Measurements from ENCODE around the gene APLF.

APLF gene

DNA sequence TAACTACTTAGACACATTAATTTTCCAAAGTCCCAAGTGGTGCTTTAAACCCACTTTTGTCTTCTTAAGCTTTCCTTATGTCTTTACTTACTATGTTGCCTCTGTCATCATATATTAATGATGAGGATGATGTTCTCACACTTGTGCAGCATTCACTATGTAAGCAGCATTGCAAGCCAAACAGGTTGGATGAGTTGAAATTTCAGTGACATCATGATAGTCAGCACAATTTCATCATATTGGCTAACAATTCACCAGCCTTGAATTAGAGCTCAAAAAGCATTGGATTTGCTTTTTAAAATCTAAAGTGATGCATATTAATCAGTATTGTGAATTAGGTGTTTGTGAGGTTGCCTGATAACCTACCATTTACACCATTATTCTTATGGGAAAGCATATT lies 7.7 kb downstream of the APLF start:
- TF ChIP-seq SIN3A (IDR thresholded peaks at IDR 0.05; ENCODE audit: borderline replicate concordance, insufficient read depth, low read length) (no peak), FOXP2 (optimal IDR thresholded peaks at IDR 0.05; ENCODE audit: borderline replicate concordance, extremely low read depth, extremely low read length, insufficient read depth) (no peak), POLR2AphosphoS5 (IDR thresholded peaks at IDR 0.05; ENCODE audit: low read depth, low read length) (no peak), TAF1 (IDR thresholded peaks at IDR 0.05; ENCODE audit: borderline replicate concordance, insufficient read depth, low read length) (no peak)
- TF ChIP-seq, protein P1, sequence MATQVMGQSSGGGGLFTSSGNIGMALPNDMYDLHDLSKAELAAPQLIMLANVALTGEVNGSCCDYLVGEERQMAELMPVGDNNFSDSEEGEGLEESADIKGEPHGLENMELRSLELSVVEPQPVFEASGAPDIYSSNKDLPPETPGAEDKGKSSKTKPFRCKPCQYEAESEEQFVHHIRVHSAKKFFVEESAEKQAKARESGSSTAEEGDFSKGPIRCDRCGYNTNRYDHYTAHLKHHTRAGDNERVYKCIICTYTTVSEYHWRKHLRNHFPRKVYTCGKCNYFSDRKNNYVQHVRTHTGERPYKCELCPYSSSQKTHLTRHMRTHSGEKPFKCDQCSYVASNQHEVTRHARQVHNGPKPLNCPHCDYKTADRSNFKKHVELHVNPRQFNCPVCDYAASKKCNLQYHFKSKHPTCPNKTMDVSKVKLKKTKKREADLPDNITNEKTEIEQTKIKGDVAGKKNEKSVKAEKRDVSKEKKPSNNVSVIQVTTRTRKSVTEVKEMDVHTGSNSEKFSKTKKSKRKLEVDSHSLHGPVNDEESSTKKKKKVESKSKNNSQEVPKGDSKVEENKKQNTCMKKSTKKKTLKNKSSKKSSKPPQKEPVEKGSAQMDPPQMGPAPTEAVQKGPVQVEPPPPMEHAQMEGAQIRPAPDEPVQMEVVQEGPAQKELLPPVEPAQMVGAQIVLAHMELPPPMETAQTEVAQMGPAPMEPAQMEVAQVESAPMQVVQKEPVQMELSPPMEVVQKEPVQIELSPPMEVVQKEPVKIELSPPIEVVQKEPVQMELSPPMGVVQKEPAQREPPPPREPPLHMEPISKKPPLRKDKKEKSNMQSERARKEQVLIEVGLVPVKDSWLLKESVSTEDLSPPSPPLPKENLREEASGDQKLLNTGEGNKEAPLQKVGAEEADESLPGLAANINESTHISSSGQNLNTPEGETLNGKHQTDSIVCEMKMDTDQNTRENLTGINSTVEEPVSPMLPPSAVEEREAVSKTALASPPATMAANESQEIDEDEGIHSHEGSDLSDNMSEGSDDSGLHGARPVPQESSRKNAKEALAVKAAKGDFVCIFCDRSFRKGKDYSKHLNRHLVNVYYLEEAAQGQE (IDR thresholded peaks at IDR 0.05; ENCODE audit: insufficient read depth in 1 of 2, low read depth in 2 of 2, low read length in 2 of 2), result no peak

DNA sequence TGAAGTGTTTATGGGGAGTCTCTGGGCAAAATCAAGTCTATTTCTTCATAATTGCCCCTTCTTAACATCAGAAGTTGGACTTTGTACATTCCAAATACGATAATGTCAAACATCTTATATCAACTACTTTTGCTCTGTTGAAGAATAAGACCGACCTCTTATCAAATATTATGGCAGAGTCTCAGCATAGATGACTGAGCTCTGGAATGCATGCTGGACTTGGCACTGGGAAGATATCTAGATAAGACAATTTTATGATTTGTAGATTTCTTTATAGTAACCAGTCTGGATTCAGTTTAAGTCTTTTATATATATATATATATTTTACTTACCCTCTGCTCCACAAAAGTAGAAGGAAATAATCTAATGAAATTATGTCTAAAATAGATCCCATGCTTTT lies 8.2 kb downstream of the APLF start:
- TF ChIP-seq POLR2AphosphoS5 (IDR thresholded peaks at IDR 0.05; ENCODE audit: low read depth, low read length), result no peak
- TF ChIP-seq FOXP2 (optimal IDR thresholded peaks at IDR 0.05; ENCODE audit: borderline replicate concordance, extremely low read depth, extremely low read length, insufficient read depth), result no peak
- TF ChIP-seq SIN3A (IDR thresholded peaks at IDR 0.05; ENCODE audit: borderline replicate concordance, insufficient read depth, low read length), result no peak

DNA sequence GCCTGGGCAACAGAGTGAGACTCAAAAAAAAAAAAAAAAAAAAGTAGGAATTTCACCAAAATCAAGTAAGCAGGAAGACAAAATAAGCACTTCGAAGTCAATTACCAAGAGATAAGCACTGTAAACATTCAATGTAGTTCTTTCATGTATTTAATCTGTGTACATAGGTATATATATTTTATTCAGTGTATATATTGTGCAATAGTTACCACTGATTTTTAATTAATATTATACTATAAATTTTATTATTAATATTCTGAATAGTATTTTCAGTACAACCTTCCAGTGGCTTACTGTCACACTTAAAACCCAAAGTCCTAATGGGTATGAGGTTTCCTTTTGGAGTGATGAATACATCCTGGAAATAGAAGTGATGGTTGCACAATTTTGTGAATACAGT lies 9.1 kb downstream of the APLF start:
- no peak for TF ChIP-seq FOXP2 (optimal IDR thresholded peaks at IDR 0.05; ENCODE audit: borderline replicate concordance, extremely low read depth, extremely low read length, insufficient read depth)
- no peak for TF ChIP-seq POLR2AphosphoS5 (IDR thresholded peaks at IDR 0.05; ENCODE audit: low read depth, low read length)
- TF ChIP-seq TAF1 (IDR thresholded peaks at IDR 0.05; ENCODE audit: borderline replicate concordance, insufficient read depth, low read length), result no peak
- TF ChIP-seq SIN3A (IDR thresholded peaks at IDR 0.05; ENCODE audit: borderline replicate concordance, insufficient read depth, low read length), result no peak
- TF ChIP-seq, protein P1 (IDR thresholded peaks at IDR 0.05; ENCODE audit: insufficient read depth in 1 of 2, low read depth in 2 of 2, low read length in 2 of 2), result no peak

DNA sequence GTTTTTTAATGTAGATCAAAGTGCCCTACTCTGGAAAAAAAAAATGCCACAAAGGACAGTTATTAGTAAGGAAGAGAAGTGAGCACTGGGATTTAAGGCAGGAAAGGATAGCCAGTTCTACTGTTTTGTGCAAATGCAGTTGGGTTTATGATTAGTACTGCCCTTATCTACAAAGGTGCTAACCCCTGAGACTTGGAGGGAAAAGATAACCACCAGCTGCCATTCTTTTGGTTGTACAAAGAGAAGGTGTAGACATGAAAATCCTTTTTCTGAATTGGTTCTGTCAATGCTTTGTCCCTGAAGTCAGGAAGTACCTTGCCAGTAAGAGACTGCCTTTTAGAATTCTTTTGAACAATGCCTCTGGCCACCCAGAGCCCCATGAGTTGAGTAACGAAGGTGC lies 11.3 kb downstream of the APLF start:
- TF ChIP-seq, protein P1 (IDR thresholded peaks at IDR 0.05; ENCODE audit: insufficient read depth in 1 of 2, low read depth in 2 of 2, low read length in 2 of 2), result no peak

DNA sequence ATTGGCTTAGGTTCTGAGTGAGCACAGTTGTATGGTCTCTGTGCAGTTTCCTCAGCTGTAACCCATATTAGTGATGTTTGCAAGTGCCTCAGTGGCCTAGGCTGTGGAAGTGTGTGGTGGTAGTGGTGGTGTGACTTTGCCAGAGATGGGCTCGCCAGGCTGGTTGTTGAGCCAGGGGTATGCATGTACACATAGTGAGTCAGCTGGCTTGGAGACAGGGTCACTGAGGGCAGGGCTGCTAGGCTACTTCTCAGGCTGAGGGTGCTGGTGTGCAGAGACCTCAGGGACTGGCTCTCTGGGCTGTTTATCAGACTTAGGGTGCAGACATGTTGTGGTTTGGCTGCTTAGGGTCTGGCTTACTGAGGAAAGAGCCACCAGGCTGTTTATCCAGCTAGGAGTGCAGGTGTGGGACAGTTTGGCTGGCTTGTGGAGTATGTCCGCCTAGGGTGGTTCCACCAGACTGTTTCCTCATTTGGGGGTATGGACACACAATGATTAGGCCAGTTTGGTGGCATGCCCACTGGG lies 15.0 kb downstream of the APLF start:
- TF ChIP-seq TAF1 (IDR thresholded peaks at IDR 0.05; ENCODE audit: borderline replicate concordance, insufficient read depth, low read length) (no peak), FOXP2 (optimal IDR thresholded peaks at IDR 0.05; ENCODE audit: borderline replicate concordance, extremely low read depth, extremely low read length, insufficient read depth) (no peak), POLR2AphosphoS5 (IDR thresholded peaks at IDR 0.05; ENCODE audit: low read depth, low read length) (no peak), SIN3A (IDR thresholded peaks at IDR 0.05; ENCODE audit: borderline replicate concordance, insufficient read depth, low read length) (no peak)
- TF ChIP-seq, protein P1 (IDR thresholded peaks at IDR 0.05; ENCODE audit: insufficient read depth in 1 of 2, low read depth in 2 of 2, low read length in 2 of 2), result no peak

Data from PFSK-1 (cell line).